ENCODE results near the gene KCNK4.
"Not testable (repeated sequence)": the region's sequence is repeated elsewhere in the genome, so short reads cannot be mapped to it uniquely, and the experiment has no call there.

KCNK4 gene

DNA sequence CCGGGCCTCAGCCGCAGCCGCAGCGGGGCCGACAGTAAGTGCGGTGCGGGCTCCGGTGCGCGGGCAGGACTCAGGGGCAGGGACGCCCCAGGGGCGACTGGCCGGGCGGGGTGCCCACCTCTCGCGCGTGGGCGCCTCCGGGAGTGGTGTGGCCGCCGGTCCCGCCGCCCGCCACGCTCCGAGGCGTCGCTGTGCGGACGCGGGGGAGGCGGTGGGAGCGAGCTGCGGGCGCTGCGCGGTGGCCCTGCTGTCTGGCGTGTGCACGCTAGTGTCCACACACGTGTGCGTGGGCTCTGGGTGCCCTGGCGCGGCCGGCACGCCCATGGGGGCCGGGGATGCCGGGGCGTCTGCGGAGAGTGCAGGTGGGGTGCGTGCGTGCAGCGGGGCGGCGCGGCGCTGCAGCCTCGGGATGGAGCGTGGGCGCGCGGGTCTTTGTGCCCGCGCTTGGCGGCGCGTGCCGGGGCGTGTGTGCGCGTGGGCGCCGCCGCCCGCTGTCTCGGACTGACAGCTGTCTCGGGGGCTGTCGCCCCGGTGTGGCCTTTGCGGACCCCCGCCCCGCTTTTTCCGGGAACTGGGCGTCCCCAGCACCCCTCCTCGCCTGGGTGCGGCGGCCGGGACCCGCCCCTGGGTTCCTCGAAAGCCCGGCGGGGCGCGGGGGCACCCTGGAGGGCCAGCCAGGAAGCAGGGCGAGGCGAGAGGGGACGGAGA, 804 bp downstream of the KCNK4 start:
- no peak for DNase-seq

DNA sequence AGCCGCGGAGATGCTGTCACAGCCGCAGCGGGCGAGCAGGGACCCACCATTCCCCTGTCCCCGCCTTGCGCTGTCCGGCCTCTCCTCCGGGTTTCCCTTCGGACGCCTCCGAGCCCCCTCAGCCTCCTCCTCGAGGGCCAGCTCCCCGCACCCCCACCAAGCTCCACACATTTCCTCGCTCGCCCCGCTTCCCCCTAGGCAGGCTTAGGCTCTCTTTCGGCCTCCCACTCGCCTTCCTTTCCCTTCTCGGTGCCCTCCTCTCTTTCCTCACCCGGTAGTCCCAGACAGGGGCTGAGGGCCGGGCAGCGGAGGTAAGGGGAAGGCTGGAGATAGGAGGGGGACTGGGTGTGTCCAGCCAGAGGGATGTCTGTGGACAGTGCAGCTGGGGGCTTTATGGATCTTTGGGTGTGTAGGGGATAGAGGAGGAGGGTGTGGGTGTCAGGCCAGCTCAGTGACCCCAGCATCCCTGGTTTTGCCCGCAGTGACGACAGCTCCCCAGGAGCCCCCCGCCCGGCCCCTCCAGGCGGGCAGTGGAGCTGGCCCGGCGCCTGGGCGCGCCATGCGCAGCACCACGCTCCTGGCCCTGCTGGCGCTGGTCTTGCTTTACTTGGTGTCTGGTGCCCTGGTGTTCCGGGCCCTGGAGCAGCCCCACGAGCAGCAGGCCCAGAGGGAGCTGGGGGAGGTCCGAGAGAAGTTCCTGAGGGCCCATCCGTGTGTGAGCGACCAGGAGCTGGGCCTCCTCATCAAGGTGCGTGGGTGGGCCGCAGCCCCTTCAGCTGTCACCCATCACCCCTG, 1.6 kb downstream of the KCNK4 start:
- DNase-seq = no peak

DNA sequence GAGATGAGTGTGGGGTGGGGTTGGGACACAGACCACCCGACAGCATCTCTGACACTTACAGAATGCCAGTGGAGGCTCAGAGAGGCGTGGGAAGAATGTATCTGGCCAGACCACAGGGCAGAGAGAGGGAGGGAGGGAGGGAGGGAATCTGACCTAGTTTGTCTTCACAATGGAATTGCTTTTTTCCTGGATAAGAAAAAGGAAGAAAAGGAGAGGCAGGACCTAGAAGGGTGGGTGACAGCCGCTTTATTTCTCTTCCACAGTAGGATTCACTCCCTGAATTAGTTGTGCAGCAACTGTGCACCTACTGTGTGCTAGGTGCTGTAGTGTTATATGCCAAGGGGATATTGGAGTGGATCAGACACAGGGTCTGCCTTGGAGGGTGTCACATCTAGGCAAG, 3.7 kb downstream of the KCNK4 start:
- no peak for DNase-seq

DNA sequence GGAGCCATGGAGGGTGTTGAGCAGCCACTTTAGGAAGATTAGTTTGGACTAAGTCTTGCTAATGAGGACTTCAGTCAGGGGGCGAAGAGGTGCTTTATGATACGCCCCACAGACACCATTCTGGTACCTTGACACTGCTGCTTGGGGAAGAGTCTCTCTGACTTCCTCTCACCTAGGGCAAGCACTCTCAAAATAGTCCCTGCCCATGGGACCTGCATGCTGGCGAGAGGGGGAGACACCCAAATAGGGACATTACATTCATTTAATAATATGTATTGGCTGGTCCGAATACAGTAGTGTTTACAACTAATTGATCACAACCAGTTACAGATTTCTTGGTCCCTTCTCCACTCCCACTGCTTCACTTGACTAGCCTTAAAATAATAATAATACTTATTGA, 4.7 kb downstream of the KCNK4 start:
- no peak for DNase-seq

DNA sequence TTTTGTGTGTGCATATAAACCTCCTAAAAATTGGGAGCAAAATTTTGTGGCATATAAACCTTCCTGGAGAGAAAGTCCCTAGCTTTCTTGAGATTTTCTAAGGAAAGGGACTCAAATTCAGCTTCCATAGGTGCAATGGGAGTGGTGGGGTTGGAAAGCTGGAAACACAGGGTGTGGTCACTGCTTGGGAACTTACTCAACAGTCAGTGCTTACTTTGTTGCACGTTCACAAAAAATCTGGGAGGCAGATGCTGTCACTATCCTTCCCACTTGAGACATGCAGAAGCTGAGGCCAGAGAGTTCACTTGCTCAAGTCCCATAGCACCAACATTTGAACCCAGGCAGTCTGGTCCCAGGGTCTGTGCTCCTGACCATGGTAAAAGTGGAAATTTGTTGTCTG, 5.1 kb downstream of the KCNK4 start:
- no peak for DNase-seq

DNA sequence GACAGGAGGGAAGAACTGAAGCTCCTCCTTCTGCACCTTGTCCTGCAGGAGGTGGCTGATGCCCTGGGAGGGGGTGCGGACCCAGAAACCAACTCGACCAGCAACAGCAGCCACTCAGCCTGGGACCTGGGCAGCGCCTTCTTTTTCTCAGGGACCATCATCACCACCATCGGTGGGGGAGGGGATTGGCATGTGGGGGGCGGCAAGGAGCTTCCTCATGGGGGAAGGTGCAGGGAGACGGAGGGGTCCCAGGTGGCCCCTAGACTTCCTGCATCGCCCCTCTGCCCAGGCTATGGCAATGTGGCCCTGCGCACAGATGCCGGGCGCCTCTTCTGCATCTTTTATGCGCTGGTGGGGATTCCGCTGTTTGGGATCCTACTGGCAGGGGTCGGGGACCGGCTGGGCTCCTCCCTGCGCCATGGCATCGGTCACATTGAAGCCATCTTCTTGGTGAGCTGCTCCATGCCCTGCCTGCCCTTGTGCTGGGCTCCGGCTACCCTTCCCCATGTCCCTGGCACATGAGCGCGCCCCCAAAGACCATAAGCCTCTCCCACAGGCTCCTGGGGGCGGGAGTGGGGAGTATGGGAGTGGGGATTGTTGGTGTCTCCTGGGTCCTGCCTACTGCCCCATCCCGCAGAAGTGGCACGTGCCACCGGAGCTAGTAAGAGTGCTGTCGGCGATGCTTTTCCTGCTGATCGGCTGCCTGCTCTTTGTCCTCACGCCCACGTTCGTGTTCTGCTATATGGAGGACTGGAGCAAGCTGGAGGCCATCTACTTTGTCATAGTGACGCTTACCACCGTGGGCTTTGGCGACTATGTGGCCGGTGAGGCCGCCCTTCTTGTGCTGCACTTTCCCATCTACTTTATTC, 6.0 kb downstream of the KCNK4 start:
- DNase-seq = no peak

DNA sequence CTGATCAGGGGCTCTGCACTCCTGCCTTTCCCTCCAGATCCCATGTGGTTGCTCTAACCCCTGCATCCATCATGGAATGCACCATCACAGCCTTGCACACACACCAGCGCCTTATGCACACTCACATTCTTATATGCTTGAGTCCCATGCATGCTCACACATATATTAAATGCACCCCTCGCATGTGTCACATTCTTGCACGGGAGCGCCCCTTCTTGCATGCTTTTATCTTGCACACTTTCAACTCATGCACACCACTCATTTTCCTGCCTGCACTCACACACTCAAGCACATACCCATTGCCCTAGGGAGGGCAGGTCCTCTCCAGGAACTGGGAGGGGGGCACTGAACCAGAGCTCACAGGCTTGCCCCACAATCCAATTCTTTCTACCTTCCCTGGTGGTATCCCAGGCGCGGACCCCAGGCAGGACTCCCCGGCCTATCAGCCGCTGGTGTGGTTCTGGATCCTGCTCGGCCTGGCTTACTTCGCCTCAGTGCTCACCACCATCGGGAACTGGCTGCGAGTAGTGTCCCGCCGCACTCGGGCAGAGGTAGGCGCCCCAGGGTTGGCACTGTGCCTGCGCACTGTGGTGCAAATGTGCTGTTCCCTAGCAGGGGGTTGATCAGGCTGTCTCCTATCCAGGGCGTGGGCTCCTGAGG, 6.7 kb downstream of the KCNK4 start:
- no peak for DNase-seq

DNA sequence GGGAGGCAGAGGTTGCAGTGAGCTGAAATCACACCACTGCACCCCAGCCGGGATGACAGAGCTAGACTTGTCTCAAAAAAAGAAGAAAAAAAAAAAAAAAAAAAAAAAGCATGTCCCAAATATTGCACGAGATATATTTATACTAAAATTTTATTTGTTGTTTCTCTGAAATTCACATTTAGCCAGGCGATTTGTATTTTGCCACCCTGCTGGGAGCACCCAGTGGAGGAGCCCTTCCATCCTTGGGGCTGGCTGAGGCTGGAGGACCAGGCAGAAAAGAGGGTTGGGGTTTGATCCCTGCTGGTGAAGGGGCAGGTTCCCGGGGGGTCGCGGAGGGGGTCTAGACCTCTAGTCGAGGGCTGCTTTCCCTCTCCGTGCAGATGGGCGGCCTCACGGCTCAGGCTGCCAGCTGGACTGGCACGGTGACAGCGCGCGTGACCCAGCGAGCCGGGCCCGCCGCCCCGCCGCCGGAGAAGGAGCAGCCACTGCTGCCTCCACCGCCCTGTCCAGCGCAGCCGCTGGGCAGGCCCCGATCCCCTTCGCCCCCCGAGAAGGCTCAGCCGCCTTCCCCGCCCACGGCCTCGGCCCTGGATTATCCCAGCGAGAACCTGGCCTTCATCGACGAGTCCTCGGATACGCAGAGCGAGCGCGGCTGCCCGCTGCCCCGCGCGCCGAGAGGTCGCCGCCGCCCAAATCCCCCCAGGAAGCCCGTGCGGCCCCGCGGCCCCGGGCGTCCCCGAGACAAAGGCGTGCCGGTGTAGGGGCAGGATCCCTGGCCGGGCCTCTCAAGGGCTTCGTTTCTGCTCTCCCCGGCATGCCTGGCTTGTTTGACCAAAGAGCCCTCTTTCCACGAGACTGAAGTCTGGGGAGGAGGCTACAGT, 8.1 kb downstream of the KCNK4 start:
- DNase-seq = no peak

DNA sequence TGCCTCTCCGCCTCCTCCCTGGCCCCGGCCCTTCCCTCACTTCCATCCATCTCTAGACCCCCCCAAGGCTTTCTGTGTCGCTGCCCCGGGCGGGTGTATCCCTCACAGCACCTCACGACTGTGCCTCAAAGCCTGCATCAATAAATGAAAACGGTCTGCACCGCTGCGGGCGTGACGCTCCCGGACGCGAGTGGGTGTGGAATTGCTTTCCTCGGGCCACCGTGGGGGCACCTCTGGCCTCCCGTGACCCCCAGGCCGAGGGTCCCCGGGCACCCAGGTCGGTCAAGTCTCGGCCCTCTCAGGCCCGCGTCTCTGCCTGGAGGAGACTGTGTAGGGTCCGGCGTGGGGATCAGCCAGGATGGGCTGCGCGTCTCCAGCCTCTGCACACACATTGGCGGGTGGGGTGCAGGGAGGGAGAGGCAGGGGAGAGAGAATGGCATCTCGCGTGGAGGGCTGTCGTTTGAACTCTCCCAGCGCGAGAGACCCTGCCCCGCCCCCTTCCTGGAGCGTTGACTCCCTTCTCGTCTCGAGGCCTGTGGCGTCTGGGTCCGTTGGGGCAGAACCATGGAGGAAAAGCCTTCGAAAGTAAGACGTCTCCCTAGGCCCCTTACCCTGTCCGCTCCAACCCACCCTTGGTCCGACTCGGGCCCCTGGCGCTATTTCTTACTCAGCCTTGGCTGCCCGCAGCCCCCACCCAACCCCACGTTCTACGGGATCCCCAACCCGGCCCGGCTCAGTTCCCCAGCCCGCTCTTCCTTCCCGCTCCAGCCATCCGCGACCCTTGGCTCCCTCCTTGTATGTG, 8.9 kb downstream of the KCNK4 start, which contains the start of gene CATSPERZ:
Gene CATSPERZ (plus strand): TSS at position 512 of the 802 bp plus-strand sequence. CDS start 53 bp downstream, at position 565.
- DNase-seq = no peak

DNA sequence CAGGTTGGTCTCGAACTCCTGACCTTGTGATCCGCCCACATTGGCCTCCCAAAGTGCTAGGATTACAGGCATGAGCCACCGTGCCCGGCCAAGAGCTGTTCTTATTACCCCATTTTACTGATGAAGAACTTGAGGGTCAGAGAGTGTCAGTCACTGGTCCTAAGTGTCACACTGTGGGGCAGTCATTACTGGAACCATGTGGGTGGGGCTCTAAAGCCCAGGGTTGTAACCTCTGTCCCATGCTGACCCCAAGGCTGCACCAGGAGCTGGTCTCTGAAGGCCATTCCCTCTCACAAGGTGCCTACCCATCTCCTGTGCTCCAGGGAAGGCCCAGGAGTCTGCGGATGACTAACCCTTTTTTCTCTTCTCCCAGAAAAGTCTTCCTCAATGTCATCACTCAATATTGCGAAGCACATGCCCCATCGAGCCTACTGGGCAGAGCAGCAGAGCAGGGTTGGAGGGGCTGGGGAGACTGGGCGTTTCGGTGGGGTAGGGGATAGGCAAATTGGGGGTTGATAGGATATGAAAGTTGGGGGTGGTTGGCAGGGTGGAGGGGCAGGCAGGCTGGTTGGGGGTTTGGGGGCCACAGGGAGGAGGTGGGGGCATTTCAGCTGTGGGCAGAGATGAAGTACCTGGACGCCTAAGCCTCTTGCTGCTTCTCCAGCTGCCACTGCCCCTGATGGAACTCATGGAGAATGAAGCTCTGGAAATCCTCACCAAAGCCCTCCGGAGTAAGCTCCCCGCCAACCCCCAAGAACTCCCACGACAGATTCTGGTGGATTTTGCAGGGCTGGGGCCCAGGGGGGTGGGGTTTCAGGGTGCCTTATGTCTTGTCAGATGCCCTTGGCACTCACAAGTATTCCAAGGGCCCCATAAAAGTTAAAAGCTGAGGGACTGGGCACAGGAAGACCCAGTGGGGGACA, 12.3 kb downstream of the KCNK4 start:
- no peak for DNase-seq

DNA sequence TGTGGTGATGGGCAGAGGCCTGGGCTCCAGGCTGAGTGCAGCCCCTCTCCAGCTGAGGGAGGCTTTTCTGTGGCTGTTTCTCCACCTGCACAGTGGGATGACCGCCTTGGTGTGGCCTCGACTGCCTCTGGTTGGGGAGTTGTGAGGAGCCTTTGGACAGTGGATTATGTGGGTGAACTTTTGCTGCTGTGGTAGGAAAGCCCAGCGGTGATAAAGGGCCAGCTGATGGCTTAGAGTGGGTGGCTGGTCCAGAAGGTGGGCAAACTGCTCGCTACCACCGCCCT, 12.9 kb downstream of the KCNK4 start:
- no peak for DNase-seq

DNA sequence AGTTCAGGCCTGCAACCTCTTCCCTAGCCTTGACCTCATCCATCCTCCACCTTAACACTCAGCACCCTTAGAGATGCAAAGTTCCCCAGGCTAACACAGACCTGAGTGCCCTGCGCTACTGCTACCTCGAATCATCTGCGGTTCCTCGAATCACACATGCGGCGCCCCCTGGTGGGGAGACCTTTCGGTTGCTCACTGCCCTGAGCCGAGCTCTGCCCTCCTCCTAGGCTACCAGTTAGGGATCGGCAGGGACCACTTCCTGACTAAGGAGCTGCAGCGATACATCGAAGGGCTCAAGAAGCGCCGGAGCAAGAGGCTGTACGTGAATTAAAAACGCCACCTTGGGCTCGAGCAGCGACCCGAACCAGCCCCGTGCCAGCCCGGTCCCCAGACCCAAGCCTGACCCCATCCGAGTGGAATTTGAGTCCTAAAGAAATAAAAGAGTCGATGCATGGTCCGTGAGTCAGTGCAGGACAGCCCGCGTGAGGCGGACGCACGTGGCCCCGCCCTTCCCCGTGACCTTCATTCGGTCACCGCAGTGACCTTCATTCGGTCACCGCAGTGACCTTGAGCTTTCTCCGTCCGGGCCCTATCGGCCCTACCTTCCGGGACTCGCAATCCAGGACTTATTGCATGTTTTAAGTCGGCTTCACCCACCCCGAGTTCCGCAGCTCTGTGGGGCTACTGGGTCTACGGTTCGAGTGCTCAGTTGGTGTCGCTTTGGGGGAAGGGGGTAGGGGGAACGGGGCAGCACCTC, 13.4 kb downstream of the KCNK4 start:
- DNase-seq = peak; percentile 84

DNA sequence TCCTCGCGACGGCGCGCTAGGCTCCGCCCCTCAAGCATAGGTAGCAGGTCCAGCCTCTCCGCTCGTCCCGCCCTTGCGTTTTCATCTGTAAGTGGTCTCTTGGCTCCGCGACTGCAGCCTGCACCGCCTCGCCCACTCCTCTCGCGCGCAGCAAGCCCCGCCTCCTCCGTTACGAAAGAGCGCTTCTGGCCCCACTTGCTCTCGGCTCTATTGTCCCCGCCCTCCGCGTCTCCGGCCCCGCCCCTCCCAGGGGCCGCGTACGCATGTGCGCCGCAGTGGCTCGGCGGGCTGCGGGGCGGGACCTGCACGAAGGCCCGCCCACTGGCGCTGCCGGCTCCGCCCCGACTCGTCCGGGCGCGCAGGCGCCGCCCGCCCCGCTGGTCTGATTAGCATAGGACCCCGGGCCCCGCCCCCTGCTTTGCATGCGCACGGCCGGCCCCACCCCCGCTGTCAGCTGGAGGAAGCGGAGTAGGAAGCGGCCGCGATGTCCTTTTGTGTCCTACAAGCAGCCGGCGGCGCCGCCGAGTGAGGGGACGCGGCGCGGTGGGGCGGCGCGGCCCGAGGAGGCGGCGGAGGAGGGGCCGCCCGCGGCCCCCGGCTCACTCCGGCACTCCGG, 14.1 kb downstream of the KCNK4 start, which contains the start of gene ESRRA:
Gene ESRRA (plus strand): TSS at position 450 of the 616 bp plus-strand sequence. CDS start 1,656 bp downstream, outside the sequence.
- peak; percentile 97 for DNase-seq

DNA sequence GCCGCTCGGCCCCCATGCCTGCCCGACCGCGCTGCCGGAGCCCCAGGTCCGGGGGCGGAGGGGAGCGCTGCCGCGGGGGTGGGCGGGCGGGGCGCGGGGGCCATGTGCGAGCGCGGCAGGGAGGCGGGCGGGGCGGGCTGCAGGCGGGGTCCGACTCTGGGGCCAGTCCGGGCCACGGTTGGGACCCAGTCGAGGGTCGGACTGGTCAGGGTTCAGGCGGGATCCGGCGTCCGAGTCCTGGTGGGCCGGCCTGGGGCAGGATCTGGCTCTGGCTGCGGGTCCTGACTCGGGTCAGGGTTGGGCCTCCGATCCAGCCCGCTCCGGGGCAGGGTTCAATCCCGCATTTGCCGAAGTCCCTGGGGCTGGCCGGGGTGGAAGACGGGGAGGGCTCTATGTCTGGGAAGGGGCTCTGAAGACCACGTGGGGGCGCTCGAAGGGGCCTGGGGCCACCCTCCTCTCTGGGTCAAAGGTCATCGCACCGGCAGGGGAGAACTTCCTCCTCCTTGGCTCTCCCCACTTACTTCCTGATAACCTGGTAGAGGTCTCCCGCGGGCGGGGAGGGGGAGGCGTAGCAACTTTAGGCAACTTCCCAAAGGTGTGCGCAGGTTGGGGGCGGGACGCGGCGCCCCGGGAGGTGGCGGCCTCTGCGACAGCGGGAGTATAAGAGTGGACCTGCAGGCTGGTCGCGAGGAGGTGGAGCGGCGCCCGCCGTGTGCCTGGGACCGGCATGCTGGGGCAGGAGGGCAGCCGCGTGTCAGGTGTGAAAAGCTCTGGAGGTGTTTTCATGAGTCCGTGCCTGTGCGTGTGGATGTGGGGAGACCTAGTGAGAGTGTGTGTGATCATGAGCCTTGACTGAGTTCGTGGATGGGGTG, 14.8 kb downstream of the KCNK4 start:
- peak; percentile 41 for DNase-seq

DNA sequence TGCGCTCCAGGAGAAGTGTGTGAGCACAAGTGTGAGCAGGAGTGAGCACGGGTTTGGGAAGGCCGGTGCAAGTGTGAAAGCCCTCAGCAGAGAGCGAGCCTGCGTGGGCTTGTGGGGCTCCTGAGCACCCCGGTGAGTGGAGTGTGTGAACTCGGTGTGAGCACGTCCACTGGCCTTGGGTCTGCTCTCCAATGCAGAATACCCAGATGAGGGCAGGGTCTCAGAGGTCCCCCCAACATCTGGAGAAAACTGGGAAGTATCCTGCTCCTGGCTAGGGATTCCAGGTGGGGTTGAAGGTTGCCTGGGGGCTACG, 15.4 kb downstream of the KCNK4 start:
- no peak for DNase-seq

DNA sequence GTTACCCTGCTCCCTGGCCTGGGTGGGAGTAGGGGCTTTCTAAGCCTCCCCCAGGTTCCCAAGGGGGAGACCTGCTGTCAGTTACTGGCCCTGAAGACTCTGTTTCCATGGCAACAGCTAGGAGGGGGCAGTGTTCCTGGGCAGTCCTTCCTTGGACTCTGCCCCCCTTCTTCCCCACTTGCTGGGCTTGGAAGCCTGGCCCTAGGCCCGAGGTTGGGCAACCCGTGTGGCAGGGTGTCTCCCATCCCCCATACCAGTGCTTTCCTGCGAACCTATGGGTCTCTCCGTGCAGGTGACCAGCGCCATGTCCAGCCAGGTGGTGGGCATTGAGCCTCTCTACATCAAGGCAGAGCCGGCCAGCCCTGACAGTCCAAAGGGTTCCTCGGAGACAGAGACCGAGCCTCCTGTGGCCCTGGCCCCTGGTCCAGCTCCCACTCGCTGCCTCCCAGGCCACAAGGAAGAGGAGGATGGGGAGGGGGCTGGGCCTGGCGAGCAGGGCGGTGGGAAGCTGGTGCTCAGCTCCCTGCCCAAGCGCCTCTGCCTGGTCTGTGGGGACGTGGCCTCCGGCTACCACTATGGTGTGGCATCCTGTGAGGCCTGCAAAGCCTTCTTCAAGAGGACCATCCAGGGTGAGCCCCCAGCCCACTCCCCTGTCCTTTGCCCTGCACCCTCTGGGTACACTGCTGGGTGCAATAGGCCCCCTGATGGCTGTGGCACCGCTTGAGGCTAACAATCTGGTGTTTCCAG, 15.9 kb downstream of the KCNK4 start:
- DNase-seq = no peak

DNA sequence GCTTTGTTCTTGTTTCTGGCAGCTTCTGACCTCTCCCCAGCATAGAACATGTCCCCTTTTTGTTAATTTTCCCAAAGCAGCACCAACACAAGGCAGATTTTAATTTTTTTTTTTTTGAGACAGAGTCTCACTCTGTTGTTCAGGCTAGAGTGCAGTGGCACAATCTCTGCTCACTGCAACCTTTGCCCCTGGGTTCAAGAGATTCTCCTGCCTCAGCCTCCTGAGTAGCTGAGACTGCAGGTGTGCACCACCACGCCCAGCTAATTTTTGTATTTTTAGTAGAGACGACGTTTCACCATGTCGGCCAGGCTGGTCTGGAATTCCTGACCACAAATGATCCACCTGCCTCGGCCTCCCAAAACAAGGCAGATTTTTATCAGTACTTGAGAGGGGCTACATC, 16.7 kb downstream of the KCNK4 start:
- DNase-seq = not testable (repeated sequence)
